ENCODE results near the gene KLF11.

The KLF11 gene

GRCh38 chr2:10101491-10101890, 58.1 kb downstream of the KLF11 start:
- DNase-seq (ENCODE audit: extremely low read depth, insufficient read length), result no peak
- Histone ChIP-seq H3K27me3 (replicated peaks; ENCODE audit: control insufficient read depth, insufficient read depth, low read length) (no peaks in the 10 kb centered on the region), H3K4me3 (replicated peaks; ENCODE audit: low read depth, low read length) (no peak overlapping the region), H3K36me3 (ENCODE audit: control insufficient read depth, insufficient read depth, low read length) (no peaks in the 10 kb centered on the region)
- TF ChIP-seq CTCF (IDR thresholded peaks at IDR 0.05; ENCODE audit: insufficient read depth, low read length, poor library complexity, severe bottlenecking), result no peak

GRCh38 chr2:10103179-10103578, 59.8 kb downstream of the KLF11 start:
- Histone ChIP-seq H3K36me3 (ENCODE audit: control insufficient read depth, insufficient read depth, low read length) (no peaks in the 10 kb centered on the region), H3K4me3 (replicated peaks; ENCODE audit: low read depth, low read length) (no peak overlapping the region), H3K27me3 (replicated peaks; ENCODE audit: control insufficient read depth, insufficient read depth, low read length) (no peaks in the 10 kb centered on the region)
- no peak for TF ChIP-seq CTCF (IDR thresholded peaks at IDR 0.05; ENCODE audit: insufficient read depth, low read length, poor library complexity, severe bottlenecking)
- no peak for DNase-seq (ENCODE audit: extremely low read depth, insufficient read length)

All from GM06990 (cell line).